Stimulated activated CD4-positive, alpha-beta T cell treated with anti-CD3 and anti-CD28 coated beads, Interleukin-1b, Interleukin-23, amount 100 ng/mL, for 48 hours (primary cell): Measurements from ENCODE around the gene PLSCR3.
"Not testable (repeated sequence)": the region's sequence is repeated elsewhere in the genome, so short reads cannot be mapped to it uniquely, and the experiment has no call there.

Experiments used
- DNase-seq: peaks from one replicate; pipeline ENCODE4 v3.0.0-alpha.2; 2020

Gene PLSCR3

GRCh38 chr17:7379134-7379533, 15.2 kb downstream of the PLSCR3 start:
- no peak for DNase-seq

GRCh38 chr17:7374353-7374752, 20.0 kb downstream of the PLSCR3 start:
- DNase-seq = no peak

GRCh38 chr17:7370853-7371252, 23.5 kb downstream of the PLSCR3 start:
- no peak for DNase-seq

- no peak for DNase-seq
Measured at GRCh38 chr17:7369825-7370224, 24.5 kb downstream of the PLSCR3 start.

- DNase-seq = not testable (repeated sequence)
Measured at GRCh38 chr17:7368599-7368994, 25.7 kb downstream of the PLSCR3 start.

GRCh38 chr17:7367918-7368598, 26.3 kb downstream of the PLSCR3 start:
- no peak for DNase-seq

- DNase-seq = no peak
Measured at GRCh38 chr17:7367083-7367482, 27.2 kb downstream of the PLSCR3 start.

GRCh38 chr17:7365963-7366362, 28.4 kb downstream of the PLSCR3 start:
- DNase-seq = not testable (repeated sequence)

- DNase-seq = no peak
Measured at GRCh38 chr17:7363311-7363710, 31.0 kb downstream of the PLSCR3 start.

GRCh38 chr17:7361906-7362305, 32.4 kb downstream of the PLSCR3 start:
- no peak for DNase-seq

- DNase-seq = no peak
Measured at GRCh38 chr17:7357381-7357780, 36.9 kb downstream of the PLSCR3 start.

- DNase-seq = no peak
Measured at GRCh38 chr17:7356756-7357155, 37.6 kb downstream of the PLSCR3 start.

- peak; percentile 88 for DNase-seq
Measured at GRCh38 chr17:7356072-7356549, 38.2 kb downstream of the PLSCR3 start.

- no peak for DNase-seq
Measured at GRCh38 chr17:7355573-7355972, 38.8 kb downstream of the PLSCR3 start.

GRCh38 chr17:7355053-7355452, 39.3 kb downstream of the PLSCR3 start, which contains the start of gene TMEM95:
Gene TMEM95, plus strand, starts transcription at chr17:7355156. Its CDS starts 49 bp downstream, at chr17:7355205.
- no peak for DNase-seq

GRCh38 chr17:7354262-7354843, 40.0 kb downstream of the PLSCR3 start:
- peak; percentile 66 for DNase-seq

GRCh38 chr17:7352910-7353635, 41.3 kb downstream of the PLSCR3 start:
- DNase-seq = no peak

GRCh38 chr17:7352503-7352889, 41.8 kb downstream of the PLSCR3 start:
- no peak for DNase-seq

- peak; percentile 74 for DNase-seq
Measured at GRCh38 chr17:7351665-7352502, 42.4 kb downstream of the PLSCR3 start, which contains the start of gene KCTD11. Gene KCTD11, plus strand, starts transcription at chr17:7352162.

- no peak for DNase-seq
Measured at GRCh38 chr17:7348478-7349242, 45.7 kb downstream of the PLSCR3 start.

GRCh38 chr17:7347630-7348477, 46.5 kb downstream of the PLSCR3 start:
- no peak for DNase-seq
